Brain pericyte (primary cell): Measurements from ENCODE around the gene C1orf210.

Experiments
- DNase-seq: peaks from one replicate; pipeline ENCODE4 v3.0.0-alpha.2; 2012; ENCODE audit warnings: low read depth, low spot score

The C1orf210 gene

GRCh38 chr1:43250351-43250761, 35.0 kb downstream of the C1orf210 start:
- no peak for DNase-seq

GRCh38 chr1:43247256-43247921, 38.0 kb downstream of the C1orf210 start:
- no peak for DNase-seq

- no peak for DNase-seq
Measured at GRCh38 chr1:43246466-43247213, 38.7 kb downstream of the C1orf210 start.

GRCh38 chr1:43243299-43243698, 42.1 kb downstream of the C1orf210 start:
- DNase-seq: no peak

GRCh38 chr1:43241413-43241836, 44.0 kb downstream of the C1orf210 start:
- no peak for DNase-seq

GRCh38 chr1:43239484-43239883, 45.9 kb downstream of the C1orf210 start:
- no peak for DNase-seq

GRCh38 chr1:43238991-43239469, 46.4 kb downstream of the C1orf210 start:
- no peak for DNase-seq

GRCh38 chr1:43238085-43238484, 47.3 kb downstream of the C1orf210 start:
- DNase-seq: no peak

- DNase-seq: no peak
Measured at GRCh38 chr1:43237121-43237520, 48.3 kb downstream of the C1orf210 start.

GRCh38 chr1:43235451-43236121, 49.8 kb downstream of the C1orf210 start:
- no peak for DNase-seq

GRCh38 chr1:43235040-43235439, 50.3 kb downstream of the C1orf210 start:
- DNase-seq: no peak

- DNase-seq: no peak
Measured at GRCh38 chr1:43234267-43234666, 51.1 kb downstream of the C1orf210 start.

GRCh38 chr1:43233631-43234030, 51.8 kb downstream of the C1orf210 start:
- no peak for DNase-seq

GRCh38 chr1:43232482-43232881, 52.9 kb downstream of the C1orf210 start:
- DNase-seq: no peak

GRCh38 chr1:43232074-43232473, 53.3 kb downstream of the C1orf210 start:
- no peak for DNase-seq
